T47D (cell line): Measurements from ENCODE around the gene MUC3A.
"Not testable (repeated sequence)": the region's sequence is repeated elsewhere in the genome, so short reads cannot be mapped to it uniquely, and the experiment has no call there.

Source experiments
- DNase-seq, 2 experiments: peaks; one replicate each; pipeline versions ENCODE4 v3.0.0 to v3.0.0-alpha.2; 2011 to 2012; ENCODE audit warnings: low read depth in 1 of 2, low spot score in 1 of 2
- JUND ChIP-seq: IDR thresholded peaks from 2 replicates; pipeline ENCODE4 v1.6.1; 2012; ENCODE audit warnings: low read depth
- in situ Hi-C: cut with HindIII; loops from 2 replicates; pipeline ENCODE4 v1.10.0; 2016; ENCODE audit warnings: low sequenced_read_pairs, low pct_unique_long_range_greater_than_20kb

The MUC3A gene

GRCh38 chr7:100968031-100968430 lies 18.7 kb downstream of the MUC3A start:
- in situ Hi-C loops = no loop called here
- no peak for TF ChIP-seq JUND
- DNase-seq = no peak

- no peak for TF ChIP-seq JUND
- in situ Hi-C loops = no loop called here
- DNase-seq = no peak
Observed at GRCh38 chr7:100968650-100969049, 19.3 kb downstream of the MUC3A start.

- TF ChIP-seq JUND = no peak
- DNase-seq = no peak
- in situ Hi-C loops = no loop called here
Observed at GRCh38 chr7:100969066-100969615, 19.8 kb downstream of the MUC3A start, which contains the start of gene MUC12. Gene MUC12, plus strand, starts transcription at chr7:100969565. Its CDS starts 58 bp downstream, at chr7:100969623.

- DNase-seq = no peak
- in situ Hi-C loops = no loop called here
- TF ChIP-seq JUND = no peak
Observed at GRCh38 chr7:100971111-100972001, 22.0 kb downstream of the MUC3A start.

- DNase-seq = no peak
- in situ Hi-C loops = no loop called here
- TF ChIP-seq JUND = no peak
Observed at GRCh38 chr7:100972002-100972347, 22.6 kb downstream of the MUC3A start.

- in situ Hi-C loops = no loop called here
- TF ChIP-seq JUND = no peak
- DNase-seq = no peak
Observed at GRCh38 chr7:100974021-100974420, 24.7 kb downstream of the MUC3A start.

- no peak for TF ChIP-seq JUND
- no peak for DNase-seq
- in situ Hi-C loops = no loop called here
Observed at GRCh38 chr7:100975371-100975821, 26.1 kb downstream of the MUC3A start.

GRCh38 chr7:100978300-100978699 lies 29.0 kb downstream of the MUC3A start:
- no peak for DNase-seq
- in situ Hi-C loops = no loop called here
- no peak for TF ChIP-seq JUND

- DNase-seq = no peak
- in situ Hi-C loops = no loop called here
- TF ChIP-seq JUND = no peak
Observed at GRCh38 chr7:100983451-100984187, 34.3 kb downstream of the MUC3A start.

- in situ Hi-C loops, DNase-seq: not testable (repeated sequence)
Observed at GRCh38 chr7:100984241-100984918, 35.0 kb downstream of the MUC3A start.

GRCh38 chr7:100985033-100985797 lies 35.9 kb downstream of the MUC3A start:
- DNase-seq, in situ Hi-C loops: not testable (repeated sequence)

- TF ChIP-seq JUND = no peak
- no peak for DNase-seq
Observed at GRCh38 chr7:100991631-100992030, 42.3 kb downstream of the MUC3A start.

GRCh38 chr7:100992280-100992679 lies 42.9 kb downstream of the MUC3A start:
- DNase-seq, in situ Hi-C loops: not testable (repeated sequence)

More at GRCh38 chr7:100991631-100992030, 42.3 kb downstream of the MUC3A start:
- in situ Hi-C loops = no loop called here

- in situ Hi-C loops, DNase-seq: not testable (repeated sequence)
Observed at GRCh38 chr7:100994671-100995070, 45.3 kb downstream of the MUC3A start.

- DNase-seq, in situ Hi-C loops: not testable (repeated sequence)
Observed at GRCh38 chr7:100998530-100998929, 49.2 kb downstream of the MUC3A start.

GRCh38 chr7:100999334-100999733 lies 50.0 kb downstream of the MUC3A start:
- DNase-seq, in situ Hi-C loops: not testable (repeated sequence)
